ENCODE measurements around the gene UNC5B.
"Not testable (repeated sequence)": the region's sequence is repeated elsewhere in the genome, so short reads cannot be mapped to it uniquely, and the experiment has no call there.

The UNC5B gene

GRCh38 chr10:71214641-71215559, 2.5 kb downstream of the UNC5B start:
- DNase-seq, result peak; percentile 18
- Mint-ChIP-seq H3K27me3 (peaks cover 84% of the 10 kb centered on the region), H3K27ac (no peak overlapping the region), H3K4me3 (no peak overlapping the region), H3K36me3 (ENCODE audit: low read depth) (no peaks in the 10 kb centered on the region), H3K9me3 (no peaks in the 10 kb centered on the region), H3K4me1 (ENCODE audit: low read depth) (peaks cover 16% of the 10 kb centered on the region)

GRCh38 chr10:71216363-71216695, 4.0 kb downstream of the UNC5B start:
- H3K36me3 Mint-ChIP-seq (ENCODE audit: low read depth), result no peaks in the 10 kb centered on the region
- no peaks in the 10 kb centered on the region for H3K9me3 Mint-ChIP-seq
- no peak overlapping the region for H3K27ac Mint-ChIP-seq
- DNase-seq, result no peak
- H3K4me3 Mint-ChIP-seq, result no peak overlapping the region
- H3K27me3 Mint-ChIP-seq, result peaks cover 72% of the 10 kb centered on the region
- H3K4me1 Mint-ChIP-seq (ENCODE audit: low read depth), result peaks cover 16% of the 10 kb centered on the region

GRCh38 chr10:71216751-71217265, 4.4 kb downstream of the UNC5B start:
- no peak overlapping the region for H3K27ac Mint-ChIP-seq
- H3K4me1 Mint-ChIP-seq (ENCODE audit: low read depth), result peaks cover 15% of the 10 kb centered on the region
- DNase-seq, result peak; percentile 17
- H3K36me3 Mint-ChIP-seq (ENCODE audit: low read depth), result no peaks in the 10 kb centered on the region
- peaks cover 67% of the 10 kb centered on the region for H3K27me3 Mint-ChIP-seq
- H3K9me3 Mint-ChIP-seq, result no peaks in the 10 kb centered on the region
- H3K4me3 Mint-ChIP-seq, result peak overlapping the region; percentile 35

GRCh38 chr10:71217266-71218045, 5.1 kb downstream of the UNC5B start:
- no peaks in the 10 kb centered on the region for H3K9me3 Mint-ChIP-seq
- H3K36me3 Mint-ChIP-seq (ENCODE audit: low read depth), result no peaks in the 10 kb centered on the region
- H3K4me1 Mint-ChIP-seq (ENCODE audit: low read depth), result peaks cover 12% of the 10 kb centered on the region
- H3K4me3 Mint-ChIP-seq, result peak overlapping the region; percentile 42
- DNase-seq, result peak; percentile 33
- peaks cover 64% of the 10 kb centered on the region for H3K27me3 Mint-ChIP-seq
- H3K27ac Mint-ChIP-seq, result no peak overlapping the region

- H3K27me3 Mint-ChIP-seq, result peaks cover 61% of the 10 kb centered on the region
- no peaks in the 10 kb centered on the region for H3K36me3 Mint-ChIP-seq (ENCODE audit: low read depth)
- no peaks in the 10 kb centered on the region for H3K9me3 Mint-ChIP-seq
- H3K27ac Mint-ChIP-seq, result no peak overlapping the region
- no peak for DNase-seq
- peak overlapping the region; percentile 42 for H3K4me3 Mint-ChIP-seq
- peaks cover 10% of the 10 kb centered on the region for H3K4me1 Mint-ChIP-seq (ENCODE audit: low read depth)
Observed at GRCh38 chr10:71218046-71218650, 5.8 kb downstream of the UNC5B start.

GRCh38 chr10:71218651-71219050, 6.3 kb downstream of the UNC5B start:
- peak; percentile 22 for DNase-seq
- no peak overlapping the region for H3K4me3 Mint-ChIP-seq
- no peak overlapping the region for H3K27ac Mint-ChIP-seq
- peaks cover 7% of the 10 kb centered on the region for H3K4me1 Mint-ChIP-seq (ENCODE audit: low read depth)
- no peaks in the 10 kb centered on the region for H3K9me3 Mint-ChIP-seq
- H3K27me3 Mint-ChIP-seq, result peaks cover 58% of the 10 kb centered on the region
- no peaks in the 10 kb centered on the region for H3K36me3 Mint-ChIP-seq (ENCODE audit: low read depth)

GRCh38 chr10:71219236-71219917, 7.0 kb downstream of the UNC5B start:
- H3K27me3 Mint-ChIP-seq, result peaks cover 50% of the 10 kb centered on the region
- H3K27ac Mint-ChIP-seq; H3K9me3 Mint-ChIP-seq; H3K4me1 Mint-ChIP-seq (ENCODE audit: low read depth); H3K4me3 Mint-ChIP-seq; H3K36me3 Mint-ChIP-seq (ENCODE audit: low read depth); DNase-seq: not testable (repeated sequence)

GRCh38 chr10:71219918-71220688, 7.7 kb downstream of the UNC5B start:
- peak; percentile 11 for DNase-seq
- Mint-ChIP-seq H3K36me3 (ENCODE audit: low read depth) (no peaks in the 10 kb centered on the region), H3K4me1 (ENCODE audit: low read depth) (peaks cover 5% of the 10 kb centered on the region), H3K4me3 (no peak overlapping the region), H3K9me3 (no peaks in the 10 kb centered on the region), H3K27me3 (peaks cover 43% of the 10 kb centered on the region), H3K27ac (no peak overlapping the region)

GRCh38 chr10:71220689-71221540, 8.5 kb downstream of the UNC5B start:
- Mint-ChIP-seq H3K4me1 (ENCODE audit: low read depth) (peaks cover 5% of the 10 kb centered on the region), H3K4me3 (no peak overlapping the region), H3K27ac (no peak overlapping the region), H3K27me3 (peaks cover 37% of the 10 kb centered on the region), H3K36me3 (ENCODE audit: low read depth) (no peaks in the 10 kb centered on the region), H3K9me3 (no peaks in the 10 kb centered on the region)
- peak; percentile 9 for DNase-seq

- peak; percentile 14 for DNase-seq
- peaks cover 5% of the 10 kb centered on the region for H3K4me1 Mint-ChIP-seq (ENCODE audit: low read depth)
- H3K27me3 Mint-ChIP-seq, result peaks cover 35% of the 10 kb centered on the region
Observed at GRCh38 chr10:71221586-71222202, 9.3 kb downstream of the UNC5B start.

GRCh38 chr10:71222601-71223346, 10.4 kb downstream of the UNC5B start:
- no peaks in the 10 kb centered on the region for H3K9me3 Mint-ChIP-seq
- peaks cover 30% of the 10 kb centered on the region for H3K27me3 Mint-ChIP-seq
- DNase-seq, result peak; percentile 3
- no peak overlapping the region for H3K27ac Mint-ChIP-seq
- H3K36me3 Mint-ChIP-seq (ENCODE audit: low read depth), result no peaks in the 10 kb centered on the region
- peaks cover 2% of the 10 kb centered on the region for H3K4me1 Mint-ChIP-seq (ENCODE audit: low read depth)
- no peak overlapping the region for H3K4me3 Mint-ChIP-seq

More at GRCh38 chr10:71221586-71222202, 9.3 kb downstream of the UNC5B start:
- no peaks in the 10 kb centered on the region for H3K36me3 Mint-ChIP-seq (ENCODE audit: low read depth)
- no peaks in the 10 kb centered on the region for H3K9me3 Mint-ChIP-seq
- no peak overlapping the region for H3K27ac Mint-ChIP-seq
- H3K4me3 Mint-ChIP-seq, result no peak overlapping the region
